Panc1 (cell line): ENCODE results near the gene PCGF3. TPM values are rescaled to one million over a fixed set of nuclear protein-coding genes. Genes with fewer than 3 reads are reported as not detected.

ENCODE experiments used
- ATAC-seq: fragments of 200-7000 bp; cut with Tn5 transposase; 2 replicates; pipeline ENCODE4 v1.9.1; 2020; ENCODE audit warnings: mild to moderate bottlenecking, moderate library complexity
- BruUV-seq: library from RNA; stranded (reverse); fragments of 400-500 nt; replicated peaks from 2 replicates; lab custom pipeline; 2021; lab: Mats Ljungman, UMichigan
- CTCF ChIA-PET: fragments of 300-600 bp; sonication (Branson Sonifier 250); formaldehyde crosslinking; loops from one replicate; lab custom pipeline; 2022; ENCODE audit warnings: antibody characterized with exemption; lab: Charles Lee
- POLR2A ChIA-PET: fragments of 300-600 bp; sonication (Branson Sonifier 250); formaldehyde crosslinking; loops from one replicate; lab custom pipeline; 2022; ENCODE audit warnings: antibody characterized with exemption; lab: Charles Lee
- DNase-seq: peaks from one replicate; pipeline ENCODE4 v3.0.0-alpha.2; 2010; ENCODE audit warnings: low read depth, low spot score
- H3K27ac ChIP-seq: 2 replicates; pipeline ENCODE4 v1.5.1; 2011; ENCODE audit warnings: mild to moderate bottlenecking, low read length, inconsistent platforms
- H3K27me3 ChIP-seq: fragments of 200-500 bp; sonication (Bioruptor generic); 2 replicates; pipeline ENCODE4 v1.6.0; 2014; ENCODE audit warnings: low read length, inconsistent platforms; ENCODE audit not compliant: control insufficient read depth, insufficient read depth
- H3K36me3 ChIP-seq: fragments of 200-500 bp; sonication (Bioruptor generic); 2 replicates; pipeline ENCODE4 v1.5.1; 2014; ENCODE audit warnings: inconsistent platforms, mild to moderate bottlenecking, low read length, moderate library complexity; ENCODE audit not compliant: control insufficient read depth, insufficient read depth
- H3K4me1 ChIP-seq: 2 replicates; pipeline ENCODE4 v1.5.1; 2011; ENCODE audit warnings: inconsistent platforms, mild to moderate bottlenecking, low read length, moderate library complexity; ENCODE audit not compliant: control insufficient read depth, insufficient read depth
- H3K4me3 ChIP-seq, 2 experiments: 2 replicates each; pipeline ENCODE4 v1.5.1; 2011 to 2012; ENCODE audit warnings: low read depth in 2 of 2, low read length in 2 of 2, mild to moderate bottlenecking in 2 of 2, inconsistent platforms in 1 of 2, moderate library complexity in 1 of 2
- H3K9me3 ChIP-seq: fragments of 200-500 bp; sonication (Bioruptor generic); 2 replicates; pipeline ENCODE4 v1.5.1; 2014; ENCODE audit warnings: low read depth, mild to moderate bottlenecking, inconsistent platforms, low read length, moderate library complexity; ENCODE audit not compliant: control insufficient read depth, insufficient read depth
- CTCF ChIP-seq: fragments of 450-650 bp; IDR thresholded peaks from 2 replicates; pipeline ENCODE4 v1.5.1; 2017; ENCODE audit warnings: mild to moderate bottlenecking
- POLR2AphosphoS5 ChIP-seq: IDR thresholded peaks from 2 replicates; pipeline ENCODE4 v1.6.1; 2012; ENCODE audit warnings: mild to moderate bottlenecking, low read depth, low read length, moderate library complexity
- REST ChIP-seq, 2 experiments: IDR thresholded peaks; 2 replicates each; pipeline ENCODE4 v1.6.1; 2011 to 2012; ENCODE audit warnings: low read depth in 2 of 2, control low read depth in 1 of 2, low read length in 1 of 2, mild to moderate bottlenecking in 1 of 2, moderate library complexity in 1 of 2; ENCODE audit not compliant: insufficient read depth in 1 of 2
- SIN3A ChIP-seq: IDR thresholded peaks from 2 replicates; pipeline ENCODE4 v1.6.1; 2012; ENCODE audit warnings: low read depth, mild to moderate bottlenecking, low read length, moderate library complexity, borderline replicate concordance; ENCODE audit not compliant: insufficient read depth
- TCF7L2 ChIP-seq: IDR thresholded peaks from 2 replicates; pipeline ENCODE4 v1.6.1; 2011; ENCODE audit warnings: mild to moderate bottlenecking, low read depth, low read length, inconsistent platforms
- in situ Hi-C: cut with HindIII; loops from 2 replicates; pipeline ENCODE4 v1.10.0; 2016; ENCODE audit warnings: low sequenced_read_pairs, low pct_unique_long_range_greater_than_20kb
- intact Hi-C: fragments of 100-400 bp; cut with micrococcal nuclease; formaldehyde crosslinking; loops from one replicate; pipeline ENCODE4 v1.10.0; 2022; ENCODE audit not compliant: unreplicated experiment
- total RNA-seq: library from RNA; stranded (reverse); gene quantifications from one replicate; pipeline ENCODE4 v1.2.1, GENCODE V29; 2021; ENCODE audit not compliant: unreplicated experiment

PCGF3 gene
- total RNA-seq, 1 experiment from 2014 or later, result 44.6 TPM

- in situ Hi-C loops, result no loop called here
- Histone ChIP-seq H3K27ac (no peak overlapping the region), H3K4me1 (no peaks in the 10 kb centered on the region; the same call in none of the 2 replicates), H3K36me3 (peaks cover 2% of the 10 kb centered on the region), H3K9me3 (no peaks in the 10 kb centered on the region), H3K4me3 (no peak overlapping the region), H3K27me3 (no peaks in the 10 kb centered on the region)
- ATAC-seq (no peak), DNase-seq (no peak)
- POLR2A ChIA-PET, result no interaction called here
- intact Hi-C loops, result no loop called here
- TF ChIP-seq SIN3A (no peak), REST (IDR thresholded peaks at IDR 0.05; ENCODE audit: insufficient read depth in 1 of 2, low read depth in 2 of 2, low read length in 1 of 2) (no peak), CTCF (no peak), POLR2AphosphoS5 (no peak), TCF7L2 (no peak)
- no TSS peak for BruUV-seq
- CTCF ChIA-PET, result no interaction called here
Observed at GRCh38 chr4:776743-777441, 71.3 kb downstream of the PCGF3 start.

- no peak for ATAC-seq
- H3K36me3 ChIP-seq, result peaks cover 2% of the 10 kb centered on the region
- in situ Hi-C loops (no loop called here), intact Hi-C loops (no loop called here)
- POLR2A ChIA-PET, result interaction anchor here (0.7 kb wide), 1 partner anchor 55 kb away, joined by 3 read pairs; no protein-coding TSS in a partner anchor
- BruUV-seq, result TSS peak; percentile 55
- no peaks in the 10 kb centered on the region for H3K27me3 ChIP-seq
- H3K4me3 ChIP-seq, result no peak overlapping the region
- no peak overlapping the region for H3K27ac ChIP-seq
- CTCF ChIA-PET, result no interaction called here
- no peaks in the 10 kb centered on the region; the same call in none of the 2 replicates for H3K4me1 ChIP-seq
- TF ChIP-seq POLR2AphosphoS5 (no peak), REST (IDR thresholded peaks at IDR 0.05; ENCODE audit: insufficient read depth in 1 of 2, low read depth in 2 of 2, low read length in 1 of 2) (no peak), TCF7L2 (no peak), SIN3A (no peak), CTCF (no peak)
- no peaks in the 10 kb centered on the region for H3K9me3 ChIP-seq
- DNase-seq, result no peak
Observed at GRCh38 chr4:777520-778262, 72.1 kb downstream of the PCGF3 start.
